OCI-LY3 (cell line): ENCODE results near the gene SH2D3C.

Experiments
- H2AFZ ChIP-seq: fragments of 200-600, 300-600 bp; shearing (Covaris generic); 2 replicates; pipeline ENCODE4 v1.6.0; 2014; ENCODE audit warnings: antibody characterized with exemption, low read depth, low read length
- H3K27ac ChIP-seq: fragments of 200-600, 300-600 bp; sonication (generic); 2 replicates; pipeline ENCODE4 v1.5.1; 2014; ENCODE audit warnings: mild to moderate bottlenecking, low read length, moderate library complexity, mixed read lengths
- H3K27me3 ChIP-seq: fragments of 200-600, 300-600 bp; sonication (generic); 2 replicates; pipeline ENCODE4 v1.6.1; 2014; ENCODE audit warnings: low read depth, low read length, mixed read lengths
- H3K36me3 ChIP-seq: fragments of 200-600, 300-600 bp; sonication (generic); replicated peaks from 2 replicates; pipeline ENCODE3; 2014; ENCODE audit warnings: low read depth, low read length, mixed read lengths
- H3K4me1 ChIP-seq: fragments of 300-600, 200-600 bp; sonication (generic); 2 replicates; pipeline ENCODE4 v1.6.1; 2014; ENCODE audit warnings: low read length, mixed read lengths
- H3K4me2 ChIP-seq: fragments of 200-600, 300-600 bp; sonication (generic); 2 replicates; pipeline ENCODE4 v1.6.1; 2014; ENCODE audit warnings: low read length, mixed read lengths
- H3K4me3 ChIP-seq: fragments of 300-600, 200-600 bp; sonication (generic); 2 replicates; pipeline ENCODE4 v1.5.1; 2014; ENCODE audit warnings: antibody characterized with exemption, mild to moderate bottlenecking, low read length, moderate library complexity
- H3K79me2 ChIP-seq: fragments of 300-600, 200-600 bp; shearing (Covaris generic); 2 replicates; pipeline ENCODE4 v1.6.1; 2014; ENCODE audit warnings: mild to moderate bottlenecking, low read length, mixed read lengths
- H3K9ac ChIP-seq: fragments of 300-600, 200-600 bp; shearing (Covaris generic); 2 replicates; pipeline ENCODE4 v1.6.0; 2014; ENCODE audit warnings: mild to moderate bottlenecking, low read length, moderate library complexity
- H3K9me3 ChIP-seq: fragments of 200-600, 300-600 bp; shearing (Covaris generic); 2 replicates; pipeline ENCODE4 v1.6.1; 2014; ENCODE audit warnings: low read length, mixed read lengths; ENCODE audit not compliant: insufficient read depth
- H4K20me1 ChIP-seq: fragments of 200-600, 300-600 bp; sonication (generic); 2 replicates; pipeline ENCODE4 v1.6.1; 2016; ENCODE audit warnings: low read length, mixed read lengths; ENCODE audit not compliant: insufficient read depth
- CTCF ChIP-seq: fragments of 200-600, 300-600 bp; sonication (generic); IDR thresholded peaks from 2 replicates; pipeline ENCODE4 v1.5.1; 2014; ENCODE audit warnings: antibody characterized with exemption, low read length, low read depth
- EZH2phosphoT487 ChIP-seq: fragments of 200-600 bp; shearing (Covaris generic); IDR thresholded peaks from 2 replicates; pipeline ENCODE4 v1.6.1; 2018; ENCODE audit warnings: antibody characterized with exemption, mixed run types, low read depth

The SH2D3C gene

GRCh38 chr9:127711831-127712274 is 66.6 kb downstream of the SH2D3C start:
- TF ChIP-seq EZH2phosphoT487 = no peak
- no peak overlapping the region for H3K9ac ChIP-seq
- no peaks in the 10 kb centered on the region for H3K9me3 ChIP-seq
- H3K36me3 ChIP-seq = no peaks in the 10 kb centered on the region
- no peak overlapping the region for H2AFZ ChIP-seq
- H3K4me2 ChIP-seq = no peak overlapping the region
- no peaks in the 10 kb centered on the region for H3K79me2 ChIP-seq
- H4K20me1 ChIP-seq = no peaks in the 10 kb centered on the region; the same call in 1 of the 2 replicates
- H3K4me1 ChIP-seq = peaks cover 8% of the 10 kb centered on the region
- no peaks in the 10 kb centered on the region for H3K27me3 ChIP-seq
- H3K27ac ChIP-seq = no peak overlapping the region
- no peak overlapping the region for H3K4me3 ChIP-seq

GRCh38 chr9:127711226-127711701 is 67.2 kb downstream of the SH2D3C start:
- Histone ChIP-seq H3K27ac (no peak overlapping the region), H3K9ac (no peak overlapping the region), H3K9me3 (no peaks in the 10 kb centered on the region), H2AFZ (no peak overlapping the region), H3K27me3 (no peaks in the 10 kb centered on the region), H3K4me2 (no peak overlapping the region), H4K20me1 (no peaks in the 10 kb centered on the region; the same call in 1 of the 2 replicates), H3K36me3 (no peaks in the 10 kb centered on the region), H3K4me1 (peaks cover 7% of the 10 kb centered on the region), H3K79me2 (no peaks in the 10 kb centered on the region), H3K4me3 (no peak overlapping the region)
- TF ChIP-seq EZH2phosphoT487 (no peak), CTCF (no peak)

GRCh38 chr9:127710204-127710783 is 68.2 kb downstream of the SH2D3C start:
- Histone ChIP-seq H2AFZ (no peak overlapping the region), H3K36me3 (no peaks in the 10 kb centered on the region), H3K27me3 (no peaks in the 10 kb centered on the region), H3K4me1 (peaks cover 4% of the 10 kb centered on the region), H3K27ac (no peak overlapping the region), H3K9me3 (no peaks in the 10 kb centered on the region), H3K79me2 (no peaks in the 10 kb centered on the region), H3K4me2 (no peak overlapping the region), H3K9ac (no peak overlapping the region), H3K4me3 (no peak overlapping the region), H4K20me1 (no peaks in the 10 kb centered on the region; the same call in 1 of the 2 replicates)
- no peak for TF ChIP-seq EZH2phosphoT487
- no peak for TF ChIP-seq CTCF

DNA sequence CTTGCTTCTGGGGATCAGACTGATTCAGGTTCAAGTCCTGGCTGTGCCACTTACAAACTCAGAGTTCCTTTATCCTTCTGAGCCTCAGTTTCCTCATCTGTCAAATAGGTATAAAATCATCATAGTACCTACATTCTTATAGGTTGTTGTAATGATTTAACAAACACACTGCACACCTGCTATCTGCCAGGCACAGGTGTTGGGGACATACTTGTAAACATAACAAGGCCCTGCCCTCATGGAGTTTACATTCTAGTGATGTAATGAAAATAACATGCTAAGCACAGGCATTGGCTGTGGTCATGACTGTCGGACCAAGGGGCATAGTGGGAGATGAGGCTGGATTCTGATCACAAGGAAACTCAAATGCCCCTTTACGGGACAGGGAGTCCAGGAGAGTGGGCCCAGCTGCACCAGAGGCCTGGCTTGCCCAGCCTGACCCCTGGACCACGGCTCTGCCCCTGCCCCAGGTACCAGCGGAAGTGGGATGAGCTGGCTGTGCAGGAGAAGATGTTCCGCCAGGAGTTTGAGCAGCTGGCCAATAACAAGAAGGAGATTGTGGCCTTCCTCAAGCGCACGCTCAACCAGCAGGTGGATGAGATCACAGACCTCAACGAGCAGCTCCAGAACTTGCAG is 69.4 kb downstream of the SH2D3C start:
- Histone ChIP-seq H3K79me2 (no peaks in the 10 kb centered on the region), H3K9me3 (no peaks in the 10 kb centered on the region), H2AFZ (no peak overlapping the region), H3K4me3 (no peak overlapping the region), H3K4me1 (no peaks in the 10 kb centered on the region), H3K27ac (no peak overlapping the region), H3K4me2 (no peak overlapping the region), H3K9ac (no peak overlapping the region), H3K36me3 (no peaks in the 10 kb centered on the region), H4K20me1 (no peaks in the 10 kb centered on the region; the same call in 1 of the 2 replicates), H3K27me3 (no peaks in the 10 kb centered on the region)
- TF ChIP-seq CTCF = no peak
- no peak for TF ChIP-seq EZH2phosphoT487
